ENCODE data around the gene LRRC63.

Gene LRRC63

DNA sequence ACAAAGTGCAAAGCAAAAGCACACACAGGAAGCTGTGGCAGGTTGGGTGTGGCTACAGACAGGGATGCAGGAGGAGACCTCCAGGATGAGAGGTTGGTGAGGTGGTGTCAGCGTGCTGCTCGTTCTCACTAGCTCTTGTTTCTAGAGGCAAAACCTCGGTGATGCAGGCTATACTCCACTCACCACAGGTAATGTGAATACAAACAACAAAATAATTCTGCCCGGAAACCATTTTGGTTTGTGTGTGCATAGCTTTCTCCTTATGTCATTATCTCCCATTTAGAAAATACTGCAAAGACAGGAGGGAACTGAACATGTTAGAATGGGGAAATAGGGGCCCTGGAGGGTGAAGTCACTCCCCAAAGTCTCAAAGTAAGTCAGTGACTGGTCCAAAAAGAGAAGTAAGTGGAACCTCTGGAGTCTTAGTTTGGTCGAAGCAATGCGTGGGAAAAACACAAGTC lies 39.2 kb upstream of the LRRC63 start:
- in situ Hi-C loops (cut with MboI; ENCODE audit: low pct_unique_long_range_greater_than_20kb, low sequenced_read_pairs, unreplicated experiment): no loop called here
- no peak for DNase-seq (ENCODE audit: low spot score)
- TF ChIP-seq, protein P1, sequence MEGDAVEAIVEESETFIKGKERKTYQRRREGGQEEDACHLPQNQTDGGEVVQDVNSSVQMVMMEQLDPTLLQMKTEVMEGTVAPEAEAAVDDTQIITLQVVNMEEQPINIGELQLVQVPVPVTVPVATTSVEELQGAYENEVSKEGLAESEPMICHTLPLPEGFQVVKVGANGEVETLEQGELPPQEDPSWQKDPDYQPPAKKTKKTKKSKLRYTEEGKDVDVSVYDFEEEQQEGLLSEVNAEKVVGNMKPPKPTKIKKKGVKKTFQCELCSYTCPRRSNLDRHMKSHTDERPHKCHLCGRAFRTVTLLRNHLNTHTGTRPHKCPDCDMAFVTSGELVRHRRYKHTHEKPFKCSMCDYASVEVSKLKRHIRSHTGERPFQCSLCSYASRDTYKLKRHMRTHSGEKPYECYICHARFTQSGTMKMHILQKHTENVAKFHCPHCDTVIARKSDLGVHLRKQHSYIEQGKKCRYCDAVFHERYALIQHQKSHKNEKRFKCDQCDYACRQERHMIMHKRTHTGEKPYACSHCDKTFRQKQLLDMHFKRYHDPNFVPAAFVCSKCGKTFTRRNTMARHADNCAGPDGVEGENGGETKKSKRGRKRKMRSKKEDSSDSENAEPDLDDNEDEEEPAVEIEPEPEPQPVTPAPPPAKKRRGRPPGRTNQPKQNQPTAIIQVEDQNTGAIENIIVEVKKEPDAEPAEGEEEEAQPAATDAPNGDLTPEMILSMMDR (IDR thresholded peaks at IDR 0.05; ENCODE audit: extremely low read depth, insufficient read depth, missing control alignments): no peak

DNA sequence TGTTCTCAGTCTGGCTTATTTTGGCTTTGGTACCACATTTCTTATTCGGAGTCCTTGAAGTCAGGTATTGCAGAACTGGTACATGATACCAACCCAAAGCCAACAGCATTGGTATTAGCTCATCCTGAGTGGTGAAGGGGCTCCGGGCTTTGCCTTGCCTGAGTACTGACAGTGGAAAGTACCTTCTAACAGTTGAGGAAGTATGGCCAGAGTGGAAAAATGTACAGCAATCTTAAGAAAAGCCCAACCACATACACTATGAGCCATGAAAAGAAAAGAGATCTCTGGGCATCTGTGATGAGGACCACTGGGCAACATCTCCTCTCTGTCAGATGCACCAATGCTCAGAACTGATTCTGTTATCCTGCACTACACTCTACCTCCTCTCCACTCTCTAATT lies 38.1 kb upstream of the LRRC63 start:
- TF ChIP-seq, protein P1 (IDR thresholded peaks at IDR 0.05; ENCODE audit: extremely low read depth, insufficient read depth, missing control alignments): no peak
- in situ Hi-C loops (cut with MboI; ENCODE audit: low pct_unique_long_range_greater_than_20kb, low sequenced_read_pairs, unreplicated experiment): no loop called here
- no peak for DNase-seq (ENCODE audit: low spot score)

DNA sequence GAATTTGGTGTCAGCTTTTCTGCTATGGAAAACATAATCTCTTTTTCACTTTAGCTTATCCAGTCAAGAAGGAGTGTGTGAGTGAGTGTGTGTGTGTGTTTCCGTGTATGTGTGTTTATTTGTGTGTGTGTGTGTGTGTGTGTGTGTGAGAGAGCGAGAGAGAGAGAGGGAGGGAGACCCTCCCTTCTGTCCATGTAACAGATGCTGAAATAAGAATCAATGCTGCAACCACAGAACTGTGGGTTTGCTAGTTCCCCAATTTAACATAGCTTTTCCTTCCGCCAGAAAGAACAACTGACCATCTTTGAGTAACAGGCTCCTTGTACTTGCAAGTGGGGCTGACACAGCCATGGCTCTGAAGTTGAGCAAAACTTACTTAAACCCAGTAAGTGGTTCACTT lies 35.0 kb upstream of the LRRC63 start:
- in situ Hi-C loops (cut with MboI; ENCODE audit: low pct_unique_long_range_greater_than_20kb, low sequenced_read_pairs, unreplicated experiment): no loop called here
- TF ChIP-seq, protein P1 (IDR thresholded peaks at IDR 0.05; ENCODE audit: extremely low read depth, insufficient read depth, missing control alignments): no peak
- DNase-seq (ENCODE audit: low spot score): no peak

DNA sequence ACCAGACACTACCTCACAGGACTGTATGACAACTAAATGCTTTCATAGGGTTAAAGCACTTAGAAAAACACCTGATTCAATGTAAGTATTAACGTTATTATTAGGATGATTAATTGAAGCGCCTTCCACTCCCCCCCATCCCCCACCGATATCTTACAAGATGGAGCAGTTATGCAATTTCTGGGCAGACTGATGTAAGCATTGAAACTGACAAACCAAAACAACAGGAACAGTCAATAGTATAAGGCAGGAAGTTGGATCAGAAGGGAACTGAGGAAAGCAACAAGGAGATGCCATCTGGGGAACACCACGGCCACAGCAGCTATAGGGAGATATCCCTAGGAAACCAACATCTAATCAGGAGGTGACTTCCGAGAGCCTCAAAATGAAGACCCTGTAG lies 33.6 kb upstream of the LRRC63 start:
- DNase-seq (ENCODE audit: low spot score): no peak
- TF ChIP-seq, protein P1 (IDR thresholded peaks at IDR 0.05; ENCODE audit: extremely low read depth, insufficient read depth, missing control alignments): no peak
- in situ Hi-C loops (cut with MboI; ENCODE audit: low pct_unique_long_range_greater_than_20kb, low sequenced_read_pairs, unreplicated experiment): no loop called here

DNA sequence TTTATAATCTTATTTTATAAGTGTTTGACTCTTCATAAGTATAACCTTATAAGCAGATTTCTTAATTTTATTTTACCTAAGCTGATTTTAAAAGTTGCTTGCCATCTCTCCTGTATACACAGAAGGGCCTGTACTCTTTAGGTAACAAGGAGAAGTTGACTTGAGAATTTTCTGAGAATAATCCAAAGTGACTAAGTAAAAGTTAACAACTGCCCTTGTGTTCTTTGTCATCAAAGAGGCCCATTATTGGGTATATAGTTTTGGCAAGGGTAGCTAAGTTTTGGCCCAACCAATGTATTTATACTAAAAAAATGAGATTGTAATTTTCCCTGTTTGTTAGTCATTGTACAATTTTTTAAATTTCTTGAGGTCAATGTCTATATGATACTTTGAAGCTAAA lies 32.9 kb upstream of the LRRC63 start:
- in situ Hi-C loops (cut with MboI; ENCODE audit: low pct_unique_long_range_greater_than_20kb, low sequenced_read_pairs, unreplicated experiment): no loop called here
- DNase-seq (ENCODE audit: low spot score): no peak
- TF ChIP-seq, protein P1 (IDR thresholded peaks at IDR 0.05; ENCODE audit: extremely low read depth, insufficient read depth, missing control alignments): no peak

DNA sequence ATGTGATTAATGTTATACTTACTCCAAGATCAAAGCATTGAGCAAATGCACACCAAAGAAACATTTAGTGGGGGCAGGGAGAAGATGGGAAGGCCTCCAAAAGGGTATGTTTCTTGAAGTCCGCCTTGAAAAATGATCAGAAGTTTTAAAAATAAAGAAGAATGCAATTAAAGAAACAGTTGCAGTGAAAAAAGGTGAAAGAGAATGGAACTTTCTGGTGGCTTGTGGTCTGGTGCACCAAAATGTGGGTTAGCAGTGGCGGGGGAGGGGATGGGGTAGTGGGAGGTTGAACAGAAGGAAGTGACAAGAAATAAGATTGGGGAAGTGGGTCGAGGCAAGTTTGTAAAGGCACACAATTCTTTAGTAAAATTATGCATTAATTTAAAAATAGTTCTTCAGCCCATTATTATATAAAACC lies 32.2 kb upstream of the LRRC63 start:
- in situ Hi-C loops (cut with MboI; ENCODE audit: low pct_unique_long_range_greater_than_20kb, low sequenced_read_pairs, unreplicated experiment): no loop called here
- no peak for DNase-seq (ENCODE audit: low spot score)
- TF ChIP-seq, protein P1 (IDR thresholded peaks at IDR 0.05; ENCODE audit: extremely low read depth, insufficient read depth, missing control alignments): no peak
